Skeletal muscle satellite cell (primary cell): ENCODE measurements around the gene NRK.
"Not testable (repeated sequence)": the region's sequence is repeated elsewhere in the genome, so short reads cannot be mapped to it uniquely, and the experiment has no call there.

ENCODE experiments used
- H3K27me3 ChIP-seq: 2 replicates; pipeline ENCODE4 v1.7.0; 2013; ENCODE audit warnings: low read length; ENCODE audit not compliant: control insufficient read depth, insufficient read depth
- H3K36me3 ChIP-seq: 2 replicates; pipeline ENCODE4 v1.7.0; 2013; ENCODE audit warnings: mild to moderate bottlenecking, control low read depth, low read length; ENCODE audit not compliant: insufficient read depth
- H3K4me1 ChIP-seq: 2 replicates; pipeline ENCODE4 v1.7.0; 2013; ENCODE audit warnings: low read length; ENCODE audit not compliant: control insufficient read depth, insufficient read depth
- H3K4me2 ChIP-seq: 2 replicates; pipeline ENCODE4 v1.7.0; 2013; ENCODE audit warnings: mild to moderate bottlenecking, low read length
- H3K4me3 ChIP-seq: 2 replicates; pipeline ENCODE4 v1.7.0; 2013; ENCODE audit warnings: low read length
- H3K9ac ChIP-seq: 2 replicates; pipeline ENCODE4 v1.7.0; 2013; ENCODE audit warnings: mild to moderate bottlenecking, low read depth, low read length, moderate library complexity
- H3K9me3 ChIP-seq: replicated peaks from 2 replicates; pipeline ENCODE4 v1.7.0; 2013; ENCODE audit warnings: mild to moderate bottlenecking, control low read depth, low read length

NRK gene

DNA sequence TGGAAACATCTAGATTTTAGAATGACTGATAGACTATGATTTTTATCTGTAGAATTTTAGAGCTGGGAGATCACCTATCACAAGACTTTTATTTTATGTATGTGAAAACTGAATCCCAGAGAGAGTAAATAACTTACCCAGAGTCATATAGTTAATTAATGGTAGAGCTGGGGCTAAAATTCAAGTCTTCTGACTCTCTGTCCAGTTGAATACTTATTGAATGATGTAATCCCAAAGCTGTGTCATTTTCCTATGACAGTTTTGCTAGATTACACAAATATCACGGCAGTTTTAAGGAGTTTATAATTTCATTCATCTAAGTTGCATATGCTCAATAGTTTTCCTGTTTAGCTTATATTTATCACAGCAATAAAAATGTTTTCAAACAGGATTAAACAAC, 6.7 kb downstream of the NRK start:
- Histone ChIP-seq H3K9ac (no peak overlapping the region), H3K36me3 (no peaks in the 10 kb centered on the region), H3K4me1 (no peaks in the 10 kb centered on the region), H3K4me3 (no peak overlapping the region), H3K27me3 (peaks cover 29% of the 10 kb centered on the region), H3K4me2 (no peak overlapping the region), H3K9me3 (no peaks in the 10 kb centered on the region)

- Histone ChIP-seq H3K36me3 (no peaks in the 10 kb centered on the region), H3K9ac (no peak overlapping the region), H3K4me1 (no peaks in the 10 kb centered on the region), H3K4me3 (no peak overlapping the region), H3K27me3 (peaks cover 17% of the 10 kb centered on the region), H3K4me2 (no peak overlapping the region), H3K9me3 (no peaks in the 10 kb centered on the region)
Observed at GRCh38 chrX:105837232-105837631, 14.9 kb downstream of the NRK start.

DNA sequence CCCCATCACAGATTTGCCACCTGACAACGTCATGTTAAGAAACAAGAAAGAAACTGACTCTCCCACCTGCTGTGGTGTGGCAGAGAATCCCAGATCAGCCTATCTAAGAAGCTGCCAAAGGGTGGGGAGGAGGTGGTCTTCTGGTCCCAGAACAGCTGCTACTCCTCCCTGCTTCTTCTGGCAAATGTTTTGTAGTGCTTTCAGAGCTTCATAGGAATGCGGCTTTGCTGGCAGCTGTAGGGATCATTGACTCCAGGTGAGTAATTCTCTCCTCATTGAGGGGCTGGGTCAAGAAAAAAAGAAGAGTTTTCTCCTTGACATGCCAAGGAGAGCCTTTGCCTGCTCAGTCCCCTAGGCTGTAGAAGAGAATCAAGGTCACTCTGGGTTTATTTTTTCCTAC, 23.3 kb downstream of the NRK start:
- no peaks in the 10 kb centered on the region for H3K4me1 ChIP-seq
- H3K27me3 ChIP-seq: peaks cover 4% of the 10 kb centered on the region
- H3K9ac ChIP-seq: no peak overlapping the region
- no peaks in the 10 kb centered on the region for H3K36me3 ChIP-seq
- H3K4me3 ChIP-seq: no peak overlapping the region
- H3K9me3 ChIP-seq: no peaks in the 10 kb centered on the region
- no peak overlapping the region for H3K4me2 ChIP-seq

DNA sequence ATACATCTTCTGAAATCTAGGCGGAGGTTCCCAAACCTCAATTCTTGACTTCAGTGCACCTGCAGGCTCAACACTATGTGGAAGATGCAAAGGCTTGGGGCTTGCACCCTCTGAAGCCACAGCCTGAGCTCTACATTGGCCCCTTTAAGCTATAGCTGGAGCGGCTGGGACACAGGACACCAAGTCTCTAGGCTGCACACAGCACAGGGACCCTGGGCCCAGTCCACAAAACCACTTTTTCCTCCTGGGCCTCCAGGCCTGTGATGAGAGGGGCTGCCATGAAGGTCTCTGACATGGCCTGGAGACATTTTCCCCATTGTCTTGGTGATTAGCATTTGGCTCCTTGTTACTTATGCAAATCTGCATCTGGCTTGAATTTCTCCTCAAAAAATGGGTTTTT, 27.8 kb downstream of the NRK start:
- peaks cover 31% of the 10 kb centered on the region for H3K27me3 ChIP-seq
- not testable (repeated sequence) for H3K9me3 ChIP-seq, H3K4me2 ChIP-seq, H3K4me3 ChIP-seq, H3K4me1 ChIP-seq, H3K36me3 ChIP-seq, H3K9ac ChIP-seq

DNA sequence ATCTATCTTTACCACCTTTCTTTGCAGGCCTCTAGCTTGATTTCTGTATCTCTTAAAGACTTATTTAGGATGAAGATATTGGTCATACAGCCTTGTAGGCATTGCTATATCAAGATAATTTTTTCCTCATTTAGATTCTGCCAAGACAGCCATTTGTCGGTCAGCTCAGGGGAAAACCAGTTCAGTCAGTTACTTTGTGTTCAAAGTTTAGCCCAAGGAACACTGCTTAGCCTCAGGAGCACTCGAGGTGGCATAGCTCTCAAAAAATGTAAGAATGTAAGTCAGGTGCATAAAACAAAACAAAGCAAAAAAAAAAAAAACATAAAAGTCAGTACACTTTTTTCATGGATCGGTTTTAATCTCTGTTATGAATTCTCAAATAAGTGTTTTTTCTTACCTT, 43.4 kb downstream of the NRK start:
- Histone ChIP-seq H3K4me1 (no peaks in the 10 kb centered on the region), H3K9me3 (no peaks in the 10 kb centered on the region), H3K4me2 (no peak overlapping the region), H3K27me3 (peaks cover 13% of the 10 kb centered on the region), H3K36me3 (no peaks in the 10 kb centered on the region), H3K4me3 (no peak overlapping the region), H3K9ac (no peak overlapping the region)

GRCh38 chrX:105869701-105870100, 47.4 kb downstream of the NRK start:
- no peak overlapping the region for H3K4me3 ChIP-seq
- no peak overlapping the region for H3K9ac ChIP-seq
- H3K36me3 ChIP-seq: no peaks in the 10 kb centered on the region
- H3K4me2 ChIP-seq: no peak overlapping the region
- H3K4me1 ChIP-seq: no peaks in the 10 kb centered on the region
- peaks cover 21% of the 10 kb centered on the region for H3K27me3 ChIP-seq
- no peaks in the 10 kb centered on the region for H3K9me3 ChIP-seq

DNA sequence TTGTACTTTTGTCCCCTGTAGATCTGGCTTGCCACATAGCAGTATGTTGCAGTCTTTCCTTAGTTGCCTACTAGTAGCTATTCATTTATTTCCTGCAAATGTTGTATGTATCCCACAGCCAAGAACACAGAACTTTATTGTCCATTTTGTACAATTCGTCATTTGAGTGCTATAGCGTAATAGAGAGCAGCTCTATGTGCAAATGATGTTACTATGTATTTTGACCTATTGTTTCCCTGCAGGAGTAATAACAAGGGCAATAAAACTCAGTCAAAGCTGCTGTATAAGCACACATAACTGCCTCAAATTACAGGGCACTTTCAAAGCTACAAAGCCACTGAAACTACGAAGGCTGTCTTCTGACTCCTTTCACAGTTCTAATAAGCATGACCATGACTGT, 48.1 kb downstream of the NRK start:
- no peaks in the 10 kb centered on the region for H3K9me3 ChIP-seq
- no peaks in the 10 kb centered on the region for H3K4me1 ChIP-seq
- H3K27me3 ChIP-seq: peaks cover 18% of the 10 kb centered on the region
- H3K4me2 ChIP-seq: no peak overlapping the region
- no peak overlapping the region for H3K4me3 ChIP-seq
- no peak overlapping the region for H3K9ac ChIP-seq
- no peaks in the 10 kb centered on the region for H3K36me3 ChIP-seq

GRCh38 chrX:105872941-105873340, 50.6 kb downstream of the NRK start:
- H3K4me1 ChIP-seq: no peaks in the 10 kb centered on the region
- H3K4me3 ChIP-seq: no peak overlapping the region
- no peak overlapping the region for H3K4me2 ChIP-seq
- no peaks in the 10 kb centered on the region for H3K9me3 ChIP-seq
- peaks cover 21% of the 10 kb centered on the region for H3K27me3 ChIP-seq
- H3K9ac ChIP-seq: no peak overlapping the region
- no peaks in the 10 kb centered on the region for H3K36me3 ChIP-seq

DNA sequence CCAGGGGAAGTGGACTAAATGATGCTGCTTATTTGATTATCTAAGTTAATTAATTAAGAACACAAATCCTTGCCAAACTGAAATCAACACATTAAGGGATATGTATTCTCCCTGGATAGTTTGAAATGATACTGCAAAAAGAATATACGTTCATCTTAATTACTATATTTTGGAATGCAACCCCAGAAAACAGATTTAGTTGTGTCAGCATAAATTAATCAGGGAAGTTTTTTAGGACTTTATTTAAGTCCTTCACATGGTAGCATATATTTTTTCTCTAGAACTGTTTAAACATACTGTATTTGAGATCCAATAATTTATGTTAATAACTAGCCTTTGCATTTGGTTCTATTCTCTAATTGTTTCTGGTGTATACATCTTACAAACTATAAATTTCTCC, 52.5 kb downstream of the NRK start:
- no peaks in the 10 kb centered on the region for H3K36me3 ChIP-seq

GRCh38 chrX:105876658-105877057, 54.3 kb downstream of the NRK start:
- no peaks in the 10 kb centered on the region for H3K4me1 ChIP-seq
- H3K9me3 ChIP-seq: no peaks in the 10 kb centered on the region
- no peak overlapping the region for H3K4me3 ChIP-seq
- H3K9ac ChIP-seq: no peak overlapping the region
- H3K27me3 ChIP-seq: peaks cover 21% of the 10 kb centered on the region
- no peak overlapping the region for H3K4me2 ChIP-seq
- no peaks in the 10 kb centered on the region for H3K36me3 ChIP-seq

More for the DNA sequence above, 52.5 kb downstream of the NRK start:
- no peak overlapping the region for H3K9ac ChIP-seq
- H3K27me3 ChIP-seq: peaks cover 22% of the 10 kb centered on the region
- H3K4me1 ChIP-seq: no peaks in the 10 kb centered on the region
- H3K4me2 ChIP-seq: no peak overlapping the region
- no peak overlapping the region for H3K4me3 ChIP-seq
- H3K9me3 ChIP-seq: no peaks in the 10 kb centered on the region

DNA sequence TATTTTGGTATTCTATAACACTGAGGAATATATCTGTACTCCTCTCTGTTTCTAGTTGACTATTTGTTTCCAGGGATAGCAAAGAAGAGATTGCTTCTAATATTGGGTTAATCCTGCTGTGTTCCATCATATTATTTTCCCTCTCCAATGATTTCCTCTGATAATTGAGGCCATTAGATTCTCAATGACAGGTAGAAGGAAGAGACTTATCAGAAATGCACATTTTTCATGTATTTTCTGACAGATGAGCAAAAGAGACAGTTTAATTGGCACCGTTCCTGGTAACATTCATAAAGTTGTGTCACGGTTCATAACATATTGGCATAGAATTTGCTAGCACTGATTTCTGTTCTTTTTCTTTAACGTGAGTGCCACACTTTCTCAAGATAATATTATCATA, 58.2 kb downstream of the NRK start:
- H3K4me2 ChIP-seq: no peak overlapping the region
- no peak overlapping the region for H3K4me3 ChIP-seq
- H3K9ac ChIP-seq: no peak overlapping the region
- H3K27me3 ChIP-seq: peaks cover 20% of the 10 kb centered on the region
- H3K4me1 ChIP-seq: no peaks in the 10 kb centered on the region
- no peaks in the 10 kb centered on the region for H3K9me3 ChIP-seq
- H3K36me3 ChIP-seq: no peaks in the 10 kb centered on the region

DNA sequence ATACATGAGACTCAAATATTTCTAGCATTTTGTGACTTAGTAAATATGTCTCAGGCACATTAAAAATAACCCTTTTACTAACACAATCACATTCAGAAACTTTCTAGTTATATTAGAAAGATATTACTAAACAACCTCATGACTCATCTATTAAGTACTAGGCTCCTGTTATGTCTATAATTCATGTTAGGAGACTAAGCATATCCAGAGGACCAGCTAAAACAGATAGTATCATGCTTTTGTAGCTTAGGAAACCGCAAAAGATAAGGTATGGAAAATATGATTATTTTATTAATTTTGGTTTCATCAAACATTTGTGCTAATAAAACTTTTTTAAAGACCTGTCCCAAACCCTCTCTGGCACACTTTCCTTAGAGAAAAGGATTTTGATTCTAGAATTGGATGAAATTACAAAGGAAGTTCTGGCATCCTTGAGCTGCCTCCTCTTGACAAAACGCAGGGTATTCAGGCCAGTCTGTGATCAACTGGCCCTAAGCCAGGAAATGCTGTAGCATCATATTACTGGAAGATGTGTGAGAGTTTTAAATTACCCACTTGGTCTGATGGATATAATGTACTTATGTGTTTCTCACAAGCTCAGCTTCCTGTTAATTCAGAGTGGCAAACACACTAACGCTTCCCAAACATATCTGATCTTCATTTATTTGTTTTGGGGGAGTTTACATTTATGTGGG, 60.4 kb downstream of the NRK start:
- H3K9me3 ChIP-seq: no peaks in the 10 kb centered on the region
- H3K27me3 ChIP-seq: peaks cover 23% of the 10 kb centered on the region
- no peak overlapping the region for H3K4me3 ChIP-seq
- H3K4me1 ChIP-seq: no peaks in the 10 kb centered on the region
- no peak overlapping the region for H3K4me2 ChIP-seq
- no peak overlapping the region for H3K9ac ChIP-seq
- no peaks in the 10 kb centered on the region for H3K36me3 ChIP-seq
